Measurements from ENCODE around the gene TMEM120A.

TMEM120A gene

DNA sequence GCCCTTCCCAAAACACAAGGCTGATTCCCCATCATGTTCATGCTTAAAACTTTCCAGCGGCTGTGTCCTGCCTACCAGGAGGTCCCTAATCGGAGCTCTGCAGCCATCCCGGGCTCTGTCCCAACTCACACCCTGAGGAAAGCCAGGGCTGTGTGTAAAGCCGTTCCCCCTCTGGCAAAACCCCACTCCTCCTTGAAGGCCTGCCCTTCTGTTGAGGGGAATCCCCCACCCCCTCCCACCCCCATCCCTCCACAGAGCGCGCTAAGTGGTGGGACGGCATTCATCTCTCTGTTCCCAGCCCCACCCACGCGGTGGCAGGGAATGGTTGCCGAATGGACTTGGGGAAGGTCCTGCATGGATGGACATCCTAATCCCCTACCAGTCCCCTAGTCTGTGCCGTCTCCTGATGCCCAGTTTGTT lies 667 bp upstream of the TMEM120A start:
- no peak for DNase-seq (ENCODE audit: low read depth)

DNA sequence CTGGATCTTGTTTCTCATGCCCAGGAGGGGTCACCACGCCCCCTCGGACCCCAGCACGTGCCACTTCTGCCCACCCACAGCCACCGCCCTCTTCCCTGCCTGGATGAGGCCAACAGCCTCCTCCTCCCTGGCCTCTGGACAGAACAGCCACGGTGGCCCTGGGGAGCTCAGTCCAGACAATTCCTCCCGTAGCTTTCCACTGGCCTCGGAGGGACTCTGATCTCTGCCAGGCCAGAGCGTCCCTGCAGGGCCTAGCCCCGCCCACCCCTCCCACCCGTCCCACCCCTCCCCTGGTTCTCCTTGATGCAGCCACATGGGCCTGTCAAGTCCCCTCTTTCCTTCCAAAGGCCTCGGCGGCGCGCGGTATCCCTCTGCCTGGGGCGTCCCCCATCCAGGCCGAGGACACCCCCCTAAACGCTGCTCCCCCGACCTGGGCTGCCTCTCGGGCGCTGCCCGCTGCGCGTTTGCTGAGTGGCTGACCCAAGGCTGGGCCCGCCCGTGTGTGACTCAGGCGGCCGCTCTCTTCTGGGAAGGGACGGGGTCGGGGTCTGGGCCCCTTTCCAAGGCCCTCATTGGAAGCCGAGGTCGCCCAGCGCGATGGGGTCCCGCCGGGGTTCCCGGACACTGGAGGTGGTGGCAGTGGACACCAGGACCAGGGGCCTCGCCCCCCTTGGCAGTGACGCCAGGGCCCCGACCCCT lies 557 bp downstream of the TMEM120A start:
- DNase-seq (ENCODE audit: low read depth): no peak

DNA sequence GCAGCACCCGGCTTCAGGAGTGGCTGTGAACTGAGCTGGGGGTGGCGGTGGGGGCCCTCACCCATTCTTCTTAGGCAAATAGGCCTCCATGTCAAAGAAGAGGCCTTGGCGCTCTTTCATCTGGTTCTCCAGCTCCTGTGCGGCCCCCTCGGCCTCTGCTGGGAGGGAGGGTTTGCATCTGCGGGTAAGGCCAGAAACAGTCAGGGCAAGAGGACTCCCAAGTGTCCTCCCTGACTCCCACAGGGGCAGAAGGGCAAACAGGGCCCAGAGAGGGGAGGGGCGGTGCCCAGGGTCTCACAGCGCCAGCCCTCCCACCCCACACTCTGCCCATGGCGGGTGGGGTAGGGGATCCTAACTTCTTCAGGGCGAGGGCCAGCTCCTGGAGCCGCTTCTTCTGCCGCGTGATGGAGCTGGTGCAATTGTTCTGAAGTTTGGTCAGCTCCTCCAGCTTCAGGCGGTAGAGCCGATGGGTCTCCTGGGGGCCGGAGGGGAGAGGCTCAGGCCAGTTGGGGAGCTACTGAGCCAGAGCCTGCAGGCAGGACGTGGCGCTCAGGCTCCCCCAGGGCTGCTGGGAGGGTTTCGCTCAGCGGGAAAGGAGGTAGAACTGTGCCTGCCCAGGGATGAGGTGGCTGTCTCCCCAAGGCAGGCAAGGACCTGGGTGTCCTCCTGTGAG lies 2.2 kb downstream of the TMEM120A start:
- DNase-seq (ENCODE audit: low read depth): no peak

DNA sequence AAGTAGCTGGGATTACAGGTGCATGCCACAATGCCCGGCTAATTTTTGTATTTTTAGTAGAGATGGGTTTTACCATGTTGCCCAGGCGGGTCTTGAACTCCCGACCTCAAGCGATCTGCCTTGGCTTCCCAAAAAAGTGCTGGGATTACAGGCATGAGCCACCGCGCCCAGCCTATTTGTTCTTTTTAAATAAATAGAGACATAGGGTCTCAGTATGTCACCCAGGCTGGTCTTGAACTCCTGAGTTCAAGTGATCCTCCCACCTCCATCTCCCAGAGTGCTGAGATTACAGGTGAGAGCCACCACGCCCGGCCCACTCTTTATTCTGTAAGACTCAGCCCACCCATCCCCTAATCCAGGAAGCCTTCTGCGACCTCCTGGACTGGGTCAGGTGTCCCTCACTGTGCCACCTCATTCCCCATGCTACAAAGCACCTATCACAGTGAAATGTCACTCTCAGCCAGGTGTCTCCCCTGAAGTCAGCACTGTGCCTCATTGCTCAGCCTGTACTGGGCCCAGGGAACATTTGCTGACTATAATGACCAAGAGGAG lies 2.8 kb downstream of the TMEM120A start:
- DNase-seq (ENCODE audit: low read depth): no peak

DNA sequence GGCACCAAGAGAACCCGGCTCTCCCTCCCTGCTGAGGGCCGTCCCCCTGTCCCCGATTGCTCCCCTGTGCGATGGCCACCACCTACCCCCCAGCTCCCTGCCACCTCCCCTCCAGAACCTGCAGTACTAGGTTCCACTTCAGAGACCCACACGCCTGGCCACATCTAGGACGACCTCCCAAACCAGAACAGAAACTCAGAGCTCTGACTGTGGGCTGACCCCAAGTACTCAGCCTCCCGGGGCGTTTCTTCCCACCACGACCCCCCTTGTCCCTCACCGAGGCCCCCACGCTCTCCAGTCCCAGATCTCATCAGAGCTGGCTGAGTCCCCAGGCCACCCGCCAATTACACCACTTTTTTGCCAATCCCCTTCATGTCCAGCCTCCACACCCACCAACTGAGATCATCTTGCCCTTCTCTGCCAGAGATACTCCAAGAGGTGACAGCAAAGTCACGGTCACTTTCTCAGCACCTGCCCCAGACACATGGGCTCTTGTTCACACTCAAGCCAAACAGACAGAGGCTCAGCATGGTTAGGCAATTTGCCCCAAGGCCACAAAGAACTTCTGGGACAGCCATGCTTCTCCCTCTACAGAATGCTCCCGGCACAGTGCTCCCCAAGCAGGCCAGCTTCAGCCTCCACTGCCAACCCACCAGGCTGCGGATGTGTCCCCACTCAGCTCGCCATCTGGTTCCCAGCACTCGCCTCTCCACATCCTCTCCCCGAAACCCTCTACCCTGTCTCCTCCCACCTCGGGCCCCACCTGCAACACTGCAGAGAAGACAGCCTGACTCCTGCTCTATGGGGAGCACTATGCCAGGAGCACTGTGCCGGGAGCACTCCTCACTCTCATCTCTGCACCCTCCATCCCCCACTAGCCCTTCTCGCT lies 4.7 kb downstream of the TMEM120A start:
- no peak for DNase-seq (ENCODE audit: low read depth)

DNA sequence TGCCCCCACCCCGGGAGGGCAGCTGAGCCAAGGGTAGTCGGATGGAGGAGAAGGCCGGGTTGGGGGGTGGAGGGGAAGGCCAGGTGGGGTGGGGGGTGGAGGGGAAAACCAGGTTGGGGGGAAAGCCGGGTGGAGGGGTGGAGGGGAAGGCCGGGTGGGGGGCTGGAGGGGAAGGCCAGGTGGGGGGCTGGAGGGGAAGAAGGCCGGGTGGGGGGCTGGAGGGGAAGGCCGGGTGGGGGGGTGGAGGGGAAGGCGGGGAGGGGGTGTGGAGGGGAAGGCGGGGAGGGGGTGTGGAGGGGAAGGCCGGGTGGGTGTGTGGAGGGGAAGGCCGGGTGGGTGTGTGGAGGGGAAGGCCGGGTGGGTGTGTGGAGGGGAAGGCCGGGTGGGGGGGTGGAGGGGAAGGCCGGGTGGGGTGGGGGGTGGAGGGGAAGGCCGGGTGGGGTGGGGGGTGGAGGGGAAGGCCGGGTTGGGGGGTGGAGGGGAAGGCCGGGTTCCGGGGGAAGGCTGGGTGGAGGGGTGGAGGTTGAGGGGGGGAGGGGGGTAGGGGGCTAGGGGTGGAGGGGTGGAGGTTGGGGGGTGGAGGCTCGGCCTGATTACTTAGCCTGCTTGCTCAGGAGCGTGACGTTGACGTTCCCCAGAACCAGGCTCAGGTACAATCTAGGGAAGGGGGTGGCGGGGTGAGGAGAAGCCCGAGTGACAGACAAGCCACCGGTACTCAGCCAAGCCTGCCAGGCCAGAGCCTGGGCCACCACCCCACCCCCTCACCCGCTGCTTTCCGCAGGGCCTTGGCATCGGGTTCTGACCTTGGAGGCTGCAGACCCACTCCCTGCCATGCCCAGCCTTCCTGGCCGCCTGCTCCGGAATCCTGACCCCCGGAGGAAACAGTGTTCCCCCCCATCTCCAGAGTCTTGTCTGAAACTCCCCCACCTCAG lies 5.6 kb downstream of the TMEM120A start:
- DNase-seq (ENCODE audit: low read depth): no peak

DNA sequence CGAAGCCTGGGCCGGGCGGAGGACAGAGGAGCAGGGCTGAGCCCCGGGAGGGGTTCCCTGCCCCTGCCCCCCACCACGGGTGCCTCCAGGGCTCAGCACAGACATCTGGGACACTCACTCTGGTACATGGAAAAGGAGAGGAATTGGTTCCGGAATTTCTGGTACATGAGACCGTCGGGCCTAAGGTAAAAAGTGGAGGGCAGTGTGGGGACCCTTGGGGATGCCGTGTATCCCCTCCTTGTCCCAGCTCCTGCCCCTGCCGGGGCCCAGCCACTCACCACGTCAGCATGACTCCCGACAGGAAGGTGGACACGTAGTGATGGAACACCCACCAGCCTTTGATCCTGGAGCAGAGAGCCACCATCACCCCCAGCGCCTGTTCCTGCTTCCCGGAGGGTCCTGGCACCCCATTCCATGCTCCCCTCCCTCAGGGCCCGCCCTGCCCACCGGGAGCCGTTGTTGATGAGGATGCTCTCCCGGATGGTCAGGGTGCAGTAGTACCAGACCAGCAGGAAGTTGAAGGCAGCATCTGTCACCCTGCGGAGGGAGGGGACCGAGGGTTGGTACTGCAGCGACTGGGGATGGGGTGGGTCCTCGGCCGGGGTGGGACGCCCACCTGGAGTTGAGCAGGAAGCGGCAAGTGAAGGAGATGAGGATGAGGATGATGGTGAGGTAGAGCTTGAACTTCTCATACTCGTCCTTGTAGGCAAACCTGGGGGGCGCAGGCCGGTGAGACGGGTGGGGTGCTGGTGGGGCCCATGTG lies 6.4 kb downstream of the TMEM120A start:
- no peak for DNase-seq (ENCODE audit: low read depth)

DNA sequence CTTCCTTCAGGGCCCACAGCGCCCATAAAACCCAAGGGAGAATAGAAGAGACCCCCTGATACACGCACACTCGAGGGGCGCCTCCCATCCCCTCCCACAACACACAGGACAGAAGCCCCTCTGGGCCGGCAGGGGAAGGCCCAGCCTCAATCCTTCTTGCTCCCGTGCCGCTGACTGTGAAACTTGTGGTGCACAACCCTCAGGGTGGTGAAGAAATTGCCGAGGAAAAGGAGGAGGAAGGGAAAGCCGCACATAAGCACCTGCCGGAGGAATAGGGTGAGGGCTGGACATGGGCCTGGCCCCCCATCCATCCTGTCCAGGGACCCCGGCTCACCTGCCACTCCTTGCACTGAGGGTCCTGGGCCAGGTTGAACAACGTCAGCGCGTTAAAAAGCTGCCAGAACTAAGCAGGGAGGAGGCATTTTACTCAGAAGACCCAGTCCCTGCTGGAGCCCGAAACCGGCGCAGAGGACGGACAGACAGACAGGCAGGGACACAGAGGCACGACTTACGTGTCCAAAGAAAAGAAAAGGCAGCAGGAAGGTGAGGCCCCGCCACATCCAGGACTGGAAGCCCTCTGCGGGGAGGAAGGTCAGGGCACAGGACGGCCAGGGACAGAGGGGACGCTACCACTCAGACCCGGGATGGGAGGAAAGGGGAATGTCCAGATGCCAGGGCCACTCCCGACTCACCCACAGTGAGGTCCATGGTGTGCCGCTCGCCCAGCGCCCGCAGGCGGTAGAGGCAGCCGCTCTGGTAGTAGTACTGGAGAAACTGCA lies 7.2 kb downstream of the TMEM120A start:
- DNase-seq (ENCODE audit: low read depth): no peak

DNA sequence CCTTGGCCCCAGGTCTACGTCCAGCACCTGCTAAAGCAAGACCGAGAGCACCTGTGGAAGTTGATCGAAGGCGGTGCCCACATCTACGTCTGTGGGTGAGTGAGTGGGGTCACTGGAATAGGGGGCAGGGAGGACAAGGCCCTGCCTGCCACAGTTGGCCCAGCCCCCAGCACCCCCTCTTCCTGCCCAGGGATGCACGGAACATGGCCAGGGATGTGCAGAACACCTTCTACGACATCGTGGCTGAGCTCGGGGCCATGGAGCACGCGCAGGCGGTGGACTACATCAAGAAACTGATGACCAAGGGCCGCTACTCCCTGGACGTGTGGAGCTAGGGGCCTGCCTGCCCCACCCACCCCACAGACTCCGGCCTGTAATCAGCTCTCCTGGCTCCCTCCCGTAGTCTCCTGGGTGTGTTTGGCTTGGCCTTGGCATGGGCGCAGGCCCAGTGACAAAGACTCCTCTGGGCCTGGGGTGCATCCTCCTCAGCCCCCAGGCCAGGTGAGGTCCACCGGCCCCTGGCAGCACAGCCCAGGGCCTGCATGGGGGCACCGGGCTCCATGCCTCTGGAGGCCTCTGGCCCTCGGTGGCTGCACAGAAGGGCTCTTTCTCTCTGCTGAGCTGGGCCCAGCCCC lies 8.1 kb downstream of the TMEM120A start:
- DNase-seq (ENCODE audit: low read depth): no peak

DNA sequence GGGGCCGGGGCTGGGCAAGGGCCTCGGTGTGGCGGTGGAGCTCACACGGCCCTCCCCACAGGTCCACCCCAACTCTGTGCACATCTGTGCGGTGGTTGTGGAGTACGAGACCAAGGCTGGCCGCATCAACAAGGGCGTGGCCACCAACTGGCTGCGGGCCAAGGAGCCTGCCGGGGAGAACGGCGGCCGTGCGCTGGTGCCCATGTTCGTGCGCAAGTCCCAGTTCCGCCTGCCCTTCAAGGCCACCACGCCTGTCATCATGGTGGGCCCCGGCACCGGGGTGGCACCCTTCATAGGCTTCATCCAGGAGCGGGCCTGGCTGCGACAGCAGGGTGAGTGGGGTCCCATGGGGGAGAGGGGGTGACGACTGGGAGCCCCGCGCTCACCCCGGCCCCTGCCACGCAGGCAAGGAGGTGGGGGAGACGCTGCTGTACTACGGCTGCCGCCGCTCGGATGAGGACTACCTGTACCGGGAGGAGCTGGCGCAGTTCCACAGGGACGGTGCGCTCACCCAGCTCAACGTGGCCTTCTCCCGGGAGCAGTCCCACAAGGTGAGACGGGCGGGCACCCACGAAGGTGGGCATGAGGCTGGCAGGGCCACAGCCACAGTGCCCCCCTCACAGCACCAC lies 8.8 kb downstream of the TMEM120A start:
- no peak for DNase-seq (ENCODE audit: low read depth)

DNA sequence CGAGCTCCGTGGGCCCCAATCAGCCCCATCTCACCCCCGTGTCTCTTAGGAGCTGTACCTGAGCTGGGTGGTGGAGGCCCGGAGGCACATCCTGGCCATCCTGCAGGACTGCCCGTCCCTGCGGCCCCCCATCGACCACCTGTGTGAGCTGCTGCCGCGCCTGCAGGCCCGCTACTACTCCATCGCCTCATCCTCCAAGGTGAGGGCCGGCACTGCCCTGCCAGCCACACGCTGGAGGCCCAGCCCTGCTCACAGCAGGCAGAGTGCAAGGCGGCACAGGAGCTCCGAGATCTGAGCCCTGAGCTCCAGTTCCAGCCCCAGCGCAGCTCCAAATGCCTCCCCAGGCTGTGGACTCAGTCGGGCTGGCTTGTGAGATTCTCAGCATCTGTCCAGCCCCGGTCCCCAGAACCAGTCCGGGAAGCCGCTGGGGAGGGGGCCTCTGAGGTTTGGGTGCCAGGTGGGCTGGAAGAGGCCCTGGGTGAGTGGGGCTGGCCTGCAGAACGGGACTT lies 9.3 kb downstream of the TMEM120A start:
- DNase-seq (ENCODE audit: low read depth): no peak

DNA sequence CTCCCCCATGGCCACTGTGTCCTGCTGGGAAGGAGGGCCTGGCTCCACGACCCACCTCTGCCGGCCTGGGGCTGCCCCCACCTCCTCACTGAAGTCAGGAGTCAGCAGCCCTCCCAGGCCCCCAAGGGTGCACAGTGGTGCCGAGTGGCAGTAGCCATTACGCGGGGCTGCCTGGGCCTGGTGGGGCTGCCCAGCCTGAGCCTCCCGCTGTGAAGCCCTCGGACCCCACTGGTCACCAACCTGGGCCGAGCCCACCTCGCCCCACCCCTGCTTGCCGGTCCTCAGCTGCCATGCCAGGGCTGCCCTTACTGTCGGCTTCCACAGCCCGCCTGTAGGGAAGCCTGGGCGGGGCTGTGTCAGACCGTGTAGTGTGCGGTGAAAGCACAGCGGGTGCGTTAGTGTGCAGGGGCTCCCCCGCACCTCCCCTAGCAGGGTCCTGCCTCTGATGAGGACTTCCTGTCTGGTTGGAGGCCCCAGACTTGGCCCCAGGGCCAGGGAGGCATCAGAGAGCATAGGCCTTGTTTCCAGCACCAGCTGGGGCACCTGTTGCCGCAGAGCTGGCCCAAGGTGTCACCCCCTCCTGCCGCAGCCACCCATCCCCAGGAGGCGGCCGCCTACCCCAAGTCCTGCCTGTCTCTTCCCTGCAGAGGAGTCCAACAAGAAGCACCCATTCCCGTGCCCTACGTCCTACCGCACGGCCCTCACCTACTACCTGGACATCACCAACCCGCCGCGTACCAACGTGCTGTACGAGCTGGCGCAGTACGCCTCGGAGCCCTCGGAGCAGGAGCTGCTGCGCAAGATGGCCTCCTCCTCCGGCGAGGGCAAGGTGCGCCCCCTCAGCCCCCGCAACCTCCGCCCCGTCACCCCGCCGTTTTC lies 10.0 kb downstream of the TMEM120A start:
- no peak for DNase-seq (ENCODE audit: low read depth)

DNA sequence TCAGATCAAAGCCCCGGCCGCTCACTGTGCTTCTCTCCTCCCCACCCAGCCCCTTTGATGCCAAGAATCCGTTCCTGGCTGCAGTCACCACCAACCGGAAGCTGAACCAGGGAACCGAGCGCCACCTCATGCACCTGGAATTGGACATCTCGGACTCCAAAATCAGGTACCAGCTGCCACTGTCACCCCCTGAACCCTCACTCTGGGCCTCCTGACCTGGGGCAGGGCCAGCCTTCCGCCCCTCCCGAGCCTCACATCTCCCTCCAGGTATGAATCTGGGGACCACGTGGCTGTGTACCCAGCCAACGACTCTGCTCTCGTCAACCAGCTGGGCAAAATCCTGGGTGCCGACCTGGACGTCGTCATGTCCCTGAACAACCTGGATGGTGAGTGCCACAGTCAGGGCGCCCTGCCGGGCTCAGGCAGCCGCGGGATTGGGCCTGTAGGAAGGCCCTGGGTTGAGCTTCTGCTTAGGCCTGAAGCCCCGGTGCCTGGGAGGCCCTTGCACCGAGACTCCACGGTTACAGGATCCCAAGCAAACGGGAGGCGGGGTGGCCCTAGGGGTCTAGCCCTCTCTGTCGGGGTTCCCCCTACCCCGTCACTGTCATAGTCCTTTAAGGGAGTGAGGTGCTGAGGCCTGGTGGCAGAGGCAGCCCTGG lies 10.8 kb downstream of the TMEM120A start:
- DNase-seq (ENCODE audit: low read depth): no peak

DNA sequence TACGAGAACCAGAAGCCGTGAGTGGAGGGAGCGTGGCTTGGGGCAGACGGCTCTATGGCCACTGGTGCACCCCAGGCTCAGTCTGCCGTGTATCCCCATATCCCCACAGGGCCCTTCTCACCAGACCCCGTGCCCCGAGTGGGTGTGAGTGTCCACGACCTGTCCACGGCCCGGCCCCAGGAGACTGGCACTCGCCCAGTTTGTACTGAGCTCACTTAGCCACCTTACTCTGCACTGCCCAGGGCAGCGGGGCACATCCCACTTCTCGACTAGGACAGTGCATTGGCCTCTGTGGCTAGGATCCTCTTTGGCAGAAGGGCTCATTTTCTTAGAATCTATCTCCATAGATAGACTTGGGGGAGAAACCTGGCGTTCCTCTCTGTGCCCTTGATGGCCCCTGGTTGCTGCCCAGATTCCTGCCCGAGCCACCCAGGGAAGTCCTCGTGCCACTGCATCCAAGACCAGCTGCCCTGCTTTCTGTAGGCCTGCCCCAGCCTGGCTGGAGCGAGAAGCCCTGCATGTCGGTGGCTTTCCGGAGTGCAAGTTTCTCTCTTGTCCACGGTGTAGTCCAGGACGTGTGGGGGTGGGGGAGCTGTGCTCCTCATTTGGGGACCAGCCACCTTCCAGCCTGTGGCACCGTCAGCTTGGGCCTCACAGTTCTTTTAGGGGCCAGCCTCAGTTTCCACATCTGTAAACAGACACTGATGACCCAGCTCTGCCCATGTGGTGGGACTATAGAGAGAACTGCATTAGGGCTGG lies 11.9 kb downstream of the TMEM120A start:
- no peak for DNase-seq (ENCODE audit: low read depth)

DNA sequence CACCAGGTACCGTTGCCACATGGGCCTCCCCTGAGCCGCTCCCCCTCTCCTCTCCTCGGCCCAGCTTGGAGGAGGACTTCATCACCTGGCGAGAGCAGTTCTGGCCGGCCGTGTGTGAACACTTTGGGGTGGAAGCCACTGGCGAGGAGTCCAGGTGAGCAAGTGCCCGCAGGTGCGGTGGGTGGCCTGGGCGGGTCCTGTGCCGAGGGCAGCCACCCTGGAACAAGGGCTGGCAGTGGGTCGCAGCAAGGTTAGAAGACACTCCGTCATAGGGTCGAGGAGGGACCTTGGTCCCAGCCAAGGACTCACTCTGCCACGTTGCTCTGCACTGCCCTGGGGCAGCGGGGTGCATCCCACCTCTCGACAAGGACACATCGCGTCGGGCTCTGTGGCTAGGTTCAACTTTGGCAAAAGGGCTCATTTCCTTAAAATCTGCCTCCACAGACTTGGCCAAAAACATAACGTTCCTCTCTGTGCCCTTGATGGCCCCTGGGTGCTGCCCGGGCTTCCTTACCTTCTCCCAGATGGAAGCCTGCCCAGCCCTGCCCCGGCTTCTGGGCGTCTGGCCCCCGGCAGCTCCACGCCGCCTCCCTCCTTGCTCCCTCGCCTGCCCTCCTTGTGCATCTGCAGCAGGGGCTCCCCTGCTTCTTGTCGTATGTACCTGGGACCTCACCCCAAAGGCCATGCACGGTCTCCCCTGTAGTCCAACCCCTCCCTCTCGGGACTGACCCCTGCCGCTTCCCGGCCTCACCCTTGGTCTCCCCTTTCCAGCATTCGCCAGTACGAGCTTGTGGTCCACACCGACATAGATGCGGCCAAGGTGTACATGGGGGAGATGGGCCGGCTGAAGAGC lies 12.7 kb downstream of the TMEM120A start:
- DNase-seq (ENCODE audit: low read depth): no peak

DNA sequence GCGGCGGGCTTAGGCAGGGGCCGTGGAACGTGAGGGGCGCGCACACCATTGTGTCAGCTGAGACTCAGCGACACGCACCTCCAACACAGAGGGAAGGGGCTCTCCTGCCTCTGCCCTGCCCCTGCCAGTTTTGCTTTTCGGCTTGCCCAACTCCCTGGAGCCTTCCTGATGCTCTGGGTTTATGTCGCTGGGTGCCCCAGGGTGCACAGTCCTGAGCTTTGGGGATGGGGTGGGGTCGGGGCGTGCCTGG lies 13.3 kb downstream of the TMEM120A start:
- no peak for DNase-seq (ENCODE audit: low read depth)
